Epidermal melanocyte (primary cell): Measurements from ENCODE around the gene DBN1.

Source experiments
- DNase-seq: peaks from one replicate; pipeline ENCODE4 v3.0.0; 2011; ENCODE audit warnings: low spot score; ENCODE audit not compliant: insufficient read length

Gene DBN1

DNA sequence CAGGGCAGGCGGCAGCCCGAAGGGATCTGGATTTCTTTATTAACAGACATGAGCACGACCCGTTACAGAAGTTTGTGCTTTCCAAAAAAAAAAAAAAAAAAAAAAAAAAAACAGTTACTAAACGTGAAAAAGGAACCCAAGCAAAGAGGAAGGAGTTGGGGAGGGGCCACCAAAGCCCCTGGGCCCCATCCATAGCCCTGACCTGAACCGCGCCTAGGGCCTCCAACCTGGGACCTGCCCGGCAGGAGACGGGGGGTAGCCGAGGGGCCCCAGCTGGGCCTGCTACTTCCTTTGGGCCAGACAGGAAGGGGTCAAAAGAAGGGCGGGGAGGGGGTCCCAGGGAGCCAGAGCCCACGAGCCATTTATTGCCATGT is 16.9 kb downstream of the DBN1 start:
- no peak for DNase-seq

DNA sequence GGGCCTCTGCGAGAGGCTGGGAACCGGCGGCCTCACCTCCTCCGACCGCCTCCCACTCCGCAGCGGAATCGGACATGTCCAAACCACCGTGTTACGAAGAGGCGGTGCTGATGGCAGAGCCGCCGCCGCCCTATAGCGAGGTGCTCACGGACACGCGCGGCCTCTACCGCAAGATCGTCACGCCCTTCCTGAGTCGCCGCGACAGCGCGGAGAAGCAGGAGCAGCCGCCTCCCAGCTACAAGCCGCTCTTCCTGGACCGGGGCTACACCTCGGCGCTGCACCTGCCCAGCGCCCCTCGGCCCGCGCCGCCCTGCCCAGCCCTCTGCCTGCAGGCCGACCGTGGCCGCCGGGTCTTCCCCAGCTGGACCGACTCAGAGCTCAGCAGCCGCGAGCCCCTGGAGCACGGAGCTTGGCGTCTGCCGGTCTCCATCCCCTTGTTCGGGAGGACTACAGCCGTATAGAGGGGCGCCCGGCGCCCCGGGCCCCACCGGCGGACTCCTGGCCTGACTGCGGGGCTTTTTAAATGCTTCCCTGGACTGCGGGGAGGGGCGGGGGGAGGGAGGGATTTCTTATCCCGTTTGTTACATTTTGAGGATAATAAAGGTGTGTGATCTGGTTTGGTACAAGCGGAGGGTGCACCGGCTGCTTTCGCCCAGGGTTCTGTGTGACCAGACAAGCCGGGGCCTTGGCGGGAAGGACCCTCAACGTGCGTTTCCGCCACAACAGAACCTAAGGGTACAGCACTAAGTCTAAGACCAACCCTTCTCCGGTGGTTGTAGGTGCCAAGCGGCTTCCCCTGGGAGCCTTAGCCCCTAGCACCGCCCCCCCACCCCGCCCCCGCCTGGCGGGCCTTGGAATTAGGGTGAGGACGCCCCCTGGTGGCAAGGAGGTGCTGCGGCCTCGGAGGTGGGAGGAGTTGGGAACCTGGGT is 17.5 kb downstream of the DBN1 start:
- DNase-seq, result peak; percentile 99

DNA sequence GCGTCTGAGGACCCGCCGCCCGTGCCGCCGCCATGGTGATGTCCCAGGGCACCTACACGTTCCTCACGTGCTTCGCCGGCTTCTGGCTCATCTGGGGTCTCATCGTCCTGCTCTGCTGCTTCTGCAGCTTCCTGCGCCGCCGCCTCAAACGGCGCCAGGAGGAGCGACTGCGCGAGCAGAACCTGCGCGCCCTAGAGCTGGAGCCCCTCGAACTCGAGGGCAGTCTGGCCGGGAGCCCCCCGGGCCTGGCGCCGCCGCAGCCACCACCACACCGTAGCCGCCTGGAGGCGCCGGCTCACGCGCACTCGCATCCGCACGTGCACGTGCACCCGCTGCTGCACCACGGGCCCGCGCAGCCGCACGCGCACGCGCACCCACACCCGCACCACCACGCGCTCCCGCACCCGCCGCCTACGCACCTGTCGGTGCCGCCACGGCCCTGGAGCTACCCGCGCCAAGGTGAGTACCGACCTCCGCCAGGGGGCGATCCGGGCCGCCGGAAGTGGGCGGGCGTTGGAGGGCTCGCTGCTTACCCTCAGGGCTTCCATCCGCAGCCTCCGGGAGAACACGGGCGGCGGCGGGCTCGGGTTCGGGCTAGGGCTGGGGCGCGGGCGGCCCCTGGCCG is 18.3 kb downstream of the DBN1 start:
- DNase-seq, result peak; percentile 47

DNA sequence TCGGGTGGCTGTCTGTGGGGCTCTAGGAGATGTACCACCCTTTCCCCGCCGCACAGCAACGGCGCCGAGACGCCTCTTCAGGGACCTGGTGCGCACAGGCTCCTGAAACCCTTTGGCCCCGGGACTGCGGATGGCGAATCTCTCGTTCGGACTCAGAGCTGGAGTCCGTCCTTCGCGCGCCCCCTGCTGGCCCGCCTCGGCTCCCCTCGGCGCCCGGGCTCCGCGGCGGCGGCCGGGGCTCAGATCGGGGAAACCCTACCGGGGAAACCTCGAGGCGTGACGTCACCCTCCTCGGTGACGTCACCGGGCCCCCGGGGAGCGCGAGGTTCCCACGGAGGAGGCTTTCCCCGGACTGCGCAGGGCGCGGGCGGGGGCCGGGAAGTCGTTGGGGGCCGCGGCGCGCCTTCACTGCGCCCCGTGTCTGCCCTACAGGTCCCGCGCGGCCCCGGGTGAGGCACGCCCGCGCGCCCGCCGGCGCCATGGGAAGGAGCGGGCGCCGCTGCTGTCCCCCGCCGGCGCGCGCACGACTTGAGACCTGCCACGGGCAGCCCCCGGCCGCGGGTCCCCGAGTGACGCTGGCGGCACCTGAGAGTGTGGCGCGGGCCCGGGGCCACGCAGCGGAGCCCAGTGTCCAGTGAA is 18.9 kb downstream of the DBN1 start:
- peak; percentile 100 for DNase-seq

DNA sequence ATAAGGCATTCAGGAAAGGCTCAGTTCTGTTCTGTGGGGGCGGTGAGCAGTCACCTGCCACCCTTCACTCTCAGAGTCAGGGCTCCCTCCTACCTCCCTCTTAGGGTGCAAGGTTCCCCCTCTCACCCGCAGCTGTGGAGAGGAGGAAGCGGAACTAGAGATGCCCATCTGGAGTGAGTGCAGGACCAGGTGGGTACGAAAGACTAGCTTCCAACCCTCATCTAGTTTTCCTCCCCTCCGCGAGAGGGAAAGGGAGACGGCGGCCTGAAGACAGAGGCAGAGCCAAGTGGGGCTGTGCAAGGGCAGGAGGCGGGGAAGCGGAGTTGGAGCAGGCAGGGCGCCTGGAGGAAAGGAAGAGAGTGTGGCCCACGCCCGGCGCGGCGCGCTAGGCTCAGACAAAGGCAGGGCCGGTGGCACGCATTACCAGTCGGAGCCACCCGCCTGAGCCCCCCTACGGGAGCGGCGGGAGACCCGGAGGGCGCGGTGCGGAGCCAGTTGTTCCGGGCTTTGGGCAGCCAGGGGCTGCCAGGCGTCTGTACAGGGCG is 19.5 kb downstream of the DBN1 start:
- DNase-seq, result no peak

DNA sequence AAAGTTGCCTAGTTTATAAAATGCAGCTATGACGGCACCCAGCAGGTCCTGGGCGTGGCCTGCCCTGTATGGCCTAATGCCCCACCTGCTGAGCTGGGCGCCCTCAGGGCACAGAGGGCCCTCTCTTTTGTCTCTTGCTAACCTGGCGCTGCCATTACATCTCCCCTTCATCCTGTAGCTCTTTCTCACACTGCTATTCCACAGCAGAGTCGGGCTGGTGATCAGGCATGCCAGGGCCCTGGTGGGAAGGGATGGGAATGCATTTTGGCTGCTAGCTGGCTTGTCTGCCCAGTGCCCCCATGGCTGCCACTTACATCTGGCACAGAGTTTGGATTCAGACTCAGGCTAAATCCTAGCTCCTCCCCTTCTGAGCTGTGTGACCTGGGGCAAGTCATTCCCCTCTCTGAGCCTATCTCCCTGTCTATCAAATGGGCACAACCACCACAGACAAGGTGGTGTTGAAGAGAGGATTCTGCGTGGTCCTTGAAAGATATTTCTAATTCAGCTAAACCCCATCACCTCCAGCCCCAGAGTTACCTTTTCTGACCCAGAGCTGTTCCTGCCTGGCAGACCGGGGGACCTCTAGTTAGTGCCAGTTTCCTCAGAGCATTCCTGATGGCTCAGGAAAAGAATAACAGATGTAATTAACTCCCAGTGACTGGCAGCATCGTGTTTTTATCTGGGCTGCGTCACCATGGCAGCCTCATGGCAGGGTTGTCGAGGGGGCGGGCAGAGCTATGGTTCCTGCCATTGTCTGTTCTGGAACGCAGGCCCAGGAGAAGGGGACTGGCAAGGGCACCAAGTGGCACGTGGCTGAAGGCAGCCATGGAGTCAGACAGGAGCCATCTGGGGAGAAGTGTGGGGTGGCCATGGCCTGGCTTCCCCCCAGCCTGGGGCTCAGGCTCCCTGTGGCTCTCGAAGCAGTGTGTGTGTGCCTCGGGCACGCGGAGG is 20.5 kb downstream of the DBN1 start:
- no peak for DNase-seq

DNA sequence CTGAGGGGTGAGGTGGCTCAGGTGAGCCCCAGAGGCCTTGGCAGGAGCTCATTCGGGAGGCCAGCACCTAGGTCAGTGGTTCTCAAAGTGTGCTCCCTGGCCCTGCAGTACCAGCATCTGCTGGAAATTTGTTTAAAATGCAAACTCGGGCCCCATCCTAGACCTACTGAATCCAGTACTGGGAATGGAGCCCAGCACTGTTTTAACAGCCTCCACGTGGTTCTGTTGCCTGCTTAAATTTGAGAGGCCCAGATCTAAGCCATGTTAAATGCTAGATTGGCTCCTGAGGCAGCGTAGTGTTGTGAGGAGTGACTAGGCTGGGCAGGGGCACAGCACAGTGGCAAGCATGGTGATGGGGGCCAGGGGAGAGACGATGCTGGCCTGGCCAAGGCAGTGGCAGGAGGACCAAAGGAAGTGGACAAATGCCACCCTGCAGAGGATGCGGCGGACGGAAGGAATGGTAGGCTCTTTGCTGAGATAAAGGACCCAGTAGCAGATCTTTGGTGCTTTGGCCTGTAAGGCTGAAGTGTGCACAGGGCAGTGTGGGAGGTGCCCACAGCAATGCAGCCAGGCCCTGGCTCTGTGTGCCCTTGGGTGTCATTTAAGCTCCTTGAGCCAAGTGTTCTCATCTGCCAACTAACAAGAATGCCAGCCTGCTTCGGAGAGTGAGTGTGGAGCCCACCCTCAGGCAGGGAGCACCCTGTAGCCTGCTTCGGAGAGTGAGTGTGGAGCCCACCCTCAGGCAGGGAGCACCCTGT is 22.6 kb downstream of the DBN1 start:
- DNase-seq, result no peak

DNA sequence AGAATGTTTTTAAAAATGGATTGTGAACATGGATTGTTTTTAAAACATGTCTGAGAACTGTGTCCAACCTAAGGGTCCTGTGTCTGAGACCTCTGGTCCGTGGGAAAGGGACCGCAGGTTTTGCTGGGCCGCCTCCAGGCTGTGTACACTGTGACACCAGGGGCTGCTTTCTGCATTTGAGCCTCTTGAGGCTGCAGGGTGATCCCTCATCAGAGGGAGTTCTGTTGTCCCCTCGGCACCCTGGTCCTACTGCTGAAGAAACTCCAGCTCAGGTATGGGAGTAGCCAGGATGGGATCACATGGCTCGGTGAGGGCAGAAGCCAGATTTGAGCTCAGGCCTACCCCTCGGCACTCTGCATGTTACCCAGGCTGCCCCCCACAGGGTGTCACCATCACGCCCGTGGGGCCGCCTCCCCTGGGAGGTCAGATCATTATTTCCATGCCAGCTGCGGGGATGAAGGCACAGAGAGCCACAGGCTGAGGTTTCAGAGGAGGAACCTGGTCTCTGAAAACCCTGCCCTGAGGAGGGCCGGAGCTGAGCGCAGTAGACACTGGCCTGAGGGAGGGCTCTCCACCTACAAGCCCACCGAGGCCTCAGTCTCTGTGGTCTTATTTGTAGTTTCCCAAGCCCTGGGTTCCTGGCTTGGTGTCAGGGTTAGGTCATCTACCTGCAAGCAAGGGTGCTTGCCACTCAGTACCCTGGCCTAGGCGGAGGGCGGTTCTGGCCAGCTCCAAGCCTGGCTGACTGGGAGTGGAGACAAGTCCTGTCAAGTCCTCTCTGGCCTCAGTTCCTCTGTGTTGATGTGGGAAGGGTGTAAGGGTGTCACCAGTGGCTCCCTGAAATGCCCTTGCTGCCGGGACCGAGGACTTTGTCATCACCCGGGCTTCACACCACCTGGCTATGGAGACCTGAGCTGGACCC is 24.0 kb downstream of the DBN1 start:
- no peak for DNase-seq

DNA sequence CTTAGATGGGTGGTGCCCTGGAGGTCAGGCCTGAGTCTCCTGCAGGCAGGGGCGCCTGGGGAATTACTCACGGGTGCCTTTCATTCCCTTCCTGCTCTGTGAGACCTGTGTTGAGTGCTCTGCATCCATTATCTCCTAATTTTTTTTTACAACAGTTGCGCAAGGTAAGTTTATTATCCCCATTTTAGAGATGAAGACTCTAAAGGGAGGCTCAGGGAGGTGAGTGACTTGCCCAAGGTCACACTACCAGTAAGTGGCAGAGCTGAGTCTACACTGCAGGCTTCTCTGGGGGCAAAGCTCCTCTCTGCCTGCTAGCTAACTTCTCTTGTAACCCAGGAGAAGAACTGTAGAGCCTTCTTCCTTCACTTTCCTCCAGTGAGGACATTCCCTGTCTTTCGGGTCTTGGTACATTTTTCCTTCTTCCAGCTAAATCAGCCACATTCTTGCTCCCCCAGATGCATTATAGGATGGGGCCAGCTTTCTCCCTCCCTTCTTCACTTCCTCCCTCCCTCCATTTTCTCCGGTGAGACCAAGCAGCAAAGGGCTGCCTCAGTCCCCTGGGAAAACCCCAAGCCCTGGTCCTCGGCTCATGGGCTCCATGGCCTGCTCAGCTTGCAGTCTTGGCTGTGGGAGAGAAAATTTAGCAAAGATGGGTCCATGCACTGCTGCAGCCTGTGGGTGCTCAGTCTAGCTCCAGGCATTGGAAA is 25.0 kb downstream of the DBN1 start:
- DNase-seq, result no peak

DNA sequence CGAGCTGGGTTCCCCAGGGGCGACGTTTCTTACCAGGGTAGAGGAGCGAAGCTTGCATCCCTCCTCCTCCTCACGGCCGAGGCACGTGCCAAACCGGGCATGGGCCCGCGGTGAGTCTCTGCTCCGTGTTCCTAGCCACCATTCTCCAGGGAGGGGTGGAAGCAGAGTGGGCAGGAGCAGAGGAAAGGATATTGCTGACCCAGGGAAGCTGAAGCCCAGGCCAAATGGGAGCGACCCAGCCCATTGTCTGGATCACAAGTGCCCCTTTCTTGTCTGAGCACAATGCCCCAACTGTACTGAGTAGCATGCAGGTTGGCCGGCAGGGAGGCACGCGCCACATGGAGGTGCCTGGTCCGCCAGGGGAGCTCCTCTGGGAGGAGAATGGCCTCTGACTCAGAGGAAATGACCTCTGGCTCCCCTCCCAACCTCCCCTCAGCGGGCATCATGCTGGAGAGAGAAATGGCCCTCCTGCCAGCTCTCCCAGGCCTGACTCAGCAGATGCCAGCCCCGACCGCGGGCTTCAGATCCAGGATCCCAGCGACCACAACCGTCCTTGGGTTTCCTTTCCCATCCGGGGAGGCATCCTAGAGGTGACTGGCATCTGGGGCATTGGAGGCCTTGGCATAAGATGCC is 25.7 kb downstream of the DBN1 start:
- DNase-seq, result no peak

DNA sequence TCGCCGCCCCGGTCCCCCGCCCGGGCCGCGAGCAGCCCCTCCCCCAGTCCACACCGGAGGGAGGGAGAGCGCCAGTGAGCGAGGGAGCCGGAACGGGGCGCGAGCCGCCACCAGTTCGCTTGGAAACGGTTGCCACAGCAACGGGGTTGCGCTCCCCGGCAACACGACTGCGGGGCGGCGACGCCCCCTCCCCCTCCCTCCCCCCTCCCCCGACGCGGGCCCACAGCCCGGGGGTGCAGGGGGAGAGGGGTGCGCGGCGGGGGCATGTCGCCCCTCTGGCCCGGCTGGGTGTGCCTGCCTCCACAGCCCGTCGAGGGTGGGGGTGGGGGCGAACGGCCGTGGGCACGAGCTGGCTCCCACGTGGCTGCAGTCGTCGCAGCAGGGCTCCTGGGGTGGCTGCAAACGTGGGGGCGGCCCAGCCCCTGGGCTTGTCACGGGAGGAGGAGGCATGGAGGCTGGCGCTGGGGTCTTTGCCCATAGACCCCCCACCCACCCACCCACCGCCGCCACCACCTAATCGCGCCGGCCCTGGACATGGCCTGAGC is 26.3 kb downstream of the DBN1 start:
- no peak for DNase-seq

DNA sequence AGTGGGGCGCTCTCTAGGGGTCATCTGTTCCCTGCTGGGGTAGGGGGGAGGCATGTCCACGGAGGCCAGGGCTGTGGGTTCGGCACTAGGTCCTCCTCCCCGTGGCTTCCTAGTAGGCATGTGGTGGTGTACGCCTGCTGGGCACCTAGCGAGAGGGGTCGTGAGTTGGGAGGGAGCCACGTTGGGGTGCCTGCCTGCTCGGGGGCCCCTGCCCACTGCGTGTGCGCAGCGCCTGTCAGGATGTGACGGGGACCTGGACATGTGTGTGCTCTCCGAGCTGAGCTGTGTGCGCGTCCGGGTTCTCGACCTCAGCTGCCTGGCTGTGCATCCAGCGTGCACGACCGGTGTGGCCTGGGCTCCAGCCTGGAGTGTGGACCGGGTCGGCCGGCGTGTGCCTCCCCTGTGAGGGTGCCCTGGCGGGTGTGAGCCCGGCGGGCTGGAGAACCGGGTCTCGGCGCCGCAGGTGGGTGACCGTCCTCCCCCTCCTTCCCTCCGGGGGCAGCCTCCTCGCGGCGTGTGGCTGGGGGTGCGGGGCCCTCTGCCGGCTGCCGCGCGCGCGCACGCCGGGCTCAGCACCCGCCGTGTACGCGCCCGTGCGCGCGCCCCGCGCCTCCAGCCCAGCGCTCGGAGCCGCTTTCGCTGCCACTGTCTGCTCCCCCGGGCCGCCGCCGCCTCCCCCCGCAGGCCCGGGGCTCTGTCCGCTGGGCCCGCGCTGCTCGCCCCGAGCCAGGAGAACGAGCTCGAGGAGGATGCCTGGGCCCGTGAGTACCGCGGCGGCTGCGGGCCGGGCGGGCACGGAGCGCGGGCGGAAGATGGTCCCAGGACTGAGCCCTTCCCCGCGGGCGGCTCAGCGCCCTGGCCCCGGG is 27.0 kb downstream of the DBN1 start, which contains the start of gene PRR7:
Gene PRR7, plus strand, starts transcription at position 615 of the 866 bp plus-strand sequence. CDS start 8,254 bp downstream, outside the sequence.
- DNase-seq, result peak; percentile 75

DNA sequence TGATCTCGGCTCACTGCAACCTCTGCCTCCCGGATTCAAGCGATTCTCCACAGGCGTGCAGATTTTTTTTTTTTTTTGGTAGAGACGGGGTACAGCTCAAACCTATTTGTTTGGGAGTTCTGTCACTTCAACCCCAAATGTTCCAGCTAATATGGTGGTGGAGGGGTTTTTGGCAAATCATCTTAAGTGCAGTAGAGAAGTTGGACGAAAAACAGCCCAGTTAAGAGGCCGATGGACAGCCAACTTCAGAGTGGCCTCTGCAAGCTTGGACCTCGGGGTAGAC is 27.6 kb downstream of the DBN1 start:
- no peak for DNase-seq

DNA sequence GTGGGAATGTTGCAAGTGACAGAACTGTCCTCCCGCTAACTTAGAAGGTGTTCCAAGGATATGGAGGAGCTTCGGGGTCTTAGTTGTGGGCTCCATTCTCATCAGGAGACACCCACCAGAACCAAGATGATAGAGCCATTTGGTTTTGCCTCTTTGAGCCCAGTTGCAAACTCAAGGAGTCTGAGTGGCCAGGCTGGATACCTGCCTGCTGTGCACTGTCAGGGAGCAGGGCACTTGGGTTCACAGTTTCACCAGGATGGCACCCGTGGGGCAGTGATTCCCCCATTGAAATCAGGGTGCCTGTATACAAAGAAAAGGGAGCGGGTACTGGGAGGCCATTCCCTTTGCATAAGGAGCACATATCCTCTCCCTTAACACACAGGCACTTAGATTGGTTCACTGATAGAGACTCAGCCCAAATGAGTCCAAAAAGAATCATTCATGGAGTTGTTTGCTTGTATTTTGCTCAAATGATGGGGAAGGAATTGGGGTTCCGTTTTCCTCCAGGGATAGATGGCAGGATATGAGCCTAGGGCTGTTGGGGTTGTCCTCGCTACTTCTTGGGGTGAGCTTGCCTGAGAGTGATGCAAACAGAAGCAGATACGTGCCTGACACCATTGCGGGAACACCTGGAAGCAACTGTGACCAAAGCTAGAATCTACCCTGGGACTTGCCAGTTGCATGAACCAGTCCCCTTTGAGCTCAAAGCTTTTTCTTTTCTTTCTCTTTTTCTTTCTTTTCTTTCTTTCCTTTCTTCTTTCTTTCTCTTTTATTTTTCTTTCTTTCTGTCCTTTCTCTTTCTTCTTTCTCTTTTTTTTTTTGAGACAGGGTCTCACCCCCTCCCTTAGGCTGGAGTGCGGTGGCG is 28.1 kb downstream of the DBN1 start:
- DNase-seq, result no peak

DNA sequence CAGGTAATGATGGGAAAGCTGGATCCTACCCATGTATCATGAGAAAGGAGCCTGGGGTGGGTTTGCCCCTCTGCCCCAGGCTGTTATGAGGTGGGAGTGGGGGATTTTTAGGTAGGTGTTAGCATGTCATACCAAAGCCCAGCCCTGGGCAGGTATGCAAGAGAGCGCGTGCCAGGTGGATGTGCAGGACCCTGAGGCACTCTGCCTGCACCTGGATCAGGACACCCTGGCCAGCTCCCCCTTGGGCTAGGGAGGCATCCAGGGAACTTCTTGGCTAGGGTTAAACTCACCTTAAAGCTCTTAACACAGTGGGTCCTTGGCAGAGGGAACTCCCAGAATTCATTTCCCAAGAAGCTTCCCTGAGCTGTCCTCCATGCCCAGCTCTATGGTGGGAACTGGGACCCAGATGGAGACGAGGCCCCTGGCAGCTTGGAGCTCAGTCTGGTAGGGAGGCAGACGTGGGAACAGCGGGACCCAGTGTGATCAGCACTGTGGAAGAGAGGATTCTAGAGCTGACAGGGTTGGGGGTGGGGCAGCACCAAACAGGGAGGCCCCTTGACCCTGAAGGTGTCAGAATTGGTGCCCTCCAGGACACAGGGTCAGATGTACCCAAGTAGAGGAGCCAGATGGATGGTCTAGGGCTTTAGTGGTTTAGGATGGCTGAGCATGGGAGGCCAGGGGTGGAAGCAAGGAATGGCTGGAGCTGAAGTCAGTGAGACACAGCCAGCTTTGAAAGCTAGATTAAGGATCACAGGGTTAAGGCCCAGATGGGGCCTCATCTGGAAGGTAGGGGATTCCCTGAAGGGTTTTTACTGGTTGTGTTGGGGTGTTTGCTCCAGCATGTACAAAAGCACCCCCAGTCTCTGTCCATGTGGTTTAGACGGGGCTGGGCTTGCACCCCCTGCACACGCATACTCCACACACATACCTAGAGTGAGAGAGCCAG is 29.1 kb downstream of the DBN1 start:
- DNase-seq, result no peak
